Keratinocyte (primary cell): ENCODE data around the gene SETD6. TPM values are rescaled to one million over a fixed set of nuclear protein-coding genes. Genes with fewer than 3 reads are reported as not detected.

ENCODE experiments used
- DNase-seq: peaks from one replicate; pipeline ENCODE4 v3.0.0-alpha.2; 2011; ENCODE audit warnings: low read depth, missing footprints, low spot score
- FAIRE-seq: peaks from 2 replicates; lab custom pipeline; 2011; peaks lifted over from hg19 to GRCh38; lab: Jason Lieb, UNC
- H2AFZ ChIP-seq: 2 replicates; pipeline ENCODE4 v1.6.0; 2012; ENCODE audit warnings: low read length, control low read depth, inconsistent platforms; ENCODE audit not compliant: control insufficient read depth
- H3K27ac ChIP-seq: 2 replicates; pipeline ENCODE4 v1.5.1; 2011; ENCODE audit warnings: low read length; ENCODE audit not compliant: control insufficient read depth, insufficient read depth
- H3K27me3 ChIP-seq: 3 replicates; pipeline ENCODE4 v1.6.0; 2011; ENCODE audit warnings: low read length; ENCODE audit not compliant: control insufficient read depth, insufficient read depth; ENCODE audit errors: extremely low read depth
- H3K36me3 ChIP-seq, 2 experiments: 2 replicates in 1 of 2; 3 replicates in 1 of 2; pipeline ENCODE4 v1.5.1; 2011; ENCODE audit warnings: low read length in 2 of 2, mild to moderate bottlenecking in 1 of 2; ENCODE audit not compliant: control insufficient read depth in 2 of 2, insufficient read depth in 2 of 2; ENCODE audit errors: extremely low read depth in 1 of 2
- H3K4me1 ChIP-seq: 3 replicates; pipeline ENCODE4 v1.5.1; 2011; ENCODE audit warnings: low read length; ENCODE audit not compliant: control insufficient read depth, insufficient read depth; ENCODE audit errors: extremely low read depth
- H3K4me2 ChIP-seq: 3 replicates; pipeline ENCODE4 v1.6.0; 2011; ENCODE audit warnings: low read depth, low read length; ENCODE audit not compliant: control insufficient read depth, insufficient read depth; ENCODE audit errors: extremely low read depth
- H3K4me3 ChIP-seq, 3 experiments: fragments of 200-600 bp in 1 of 3; sonication (generic) in 1 of 3; 2 replicates in 2 of 3; 3 replicates in 1 of 3; pipeline ENCODE4 v1.5.1; 2011 to 2016; ENCODE audit warnings: low read length in 3 of 3, mild to moderate bottlenecking in 3 of 3, control low read depth in 2 of 3, inconsistent platforms in 1 of 3, low read depth in 1 of 3, mixed read lengths in 1 of 3, mixed run types in 1 of 3, moderate library complexity in 1 of 3; ENCODE audit not compliant: control insufficient read depth in 2 of 3, insufficient read depth in 2 of 3; ENCODE audit errors: extremely low read depth in 1 of 3
- H3K79me2 ChIP-seq: 2 replicates; pipeline ENCODE4 v1.6.0; 2012; ENCODE audit warnings: low read length; ENCODE audit not compliant: control insufficient read depth, insufficient read depth
- H3K9ac ChIP-seq: 3 replicates; pipeline ENCODE4 v1.6.0; 2011; ENCODE audit warnings: low read length; ENCODE audit not compliant: control insufficient read depth, insufficient read depth; ENCODE audit errors: extremely low read depth
- H3K9me1 ChIP-seq: 3 replicates; pipeline ENCODE4 v1.6.0; 2011; ENCODE audit warnings: low read length; ENCODE audit not compliant: control insufficient read depth, insufficient read depth; ENCODE audit errors: extremely low read depth
- H3K9me3 ChIP-seq: 2 replicates; pipeline ENCODE4 v1.5.1; 2012; ENCODE audit warnings: low read depth, low read length; ENCODE audit not compliant: control insufficient read depth
- H4K20me1 ChIP-seq: 3 replicates; pipeline ENCODE4 v1.6.0; 2011; ENCODE audit warnings: low read length; ENCODE audit not compliant: control insufficient read depth, insufficient read depth; ENCODE audit errors: extremely low read depth
- EZH2 ChIP-seq: IDR thresholded peaks from one replicate; pipeline ENCODE4 v1.6.1; 2012; ENCODE audit warnings: inconsistent platforms, mild to moderate bottlenecking, low read length, moderate library complexity
- dilution Hi-C: fragments of 300-500 bp; cut with MboI; formaldehyde crosslinking; loops from one replicate; pipeline ENCODE4 v1.7.0; 2020; ENCODE audit warnings: low sequenced_read_pairs; ENCODE audit not compliant: extremely low pct_ligation_motif_present
- polyA plus RNA-seq, 5 experiments: library from polyadenylated mRNA; depleted of rRNA in 3 of 5; stranded (reverse) in 3 of 5; stranded (forward) in 1 of 5; unstranded in 1 of 5; fragments of >200 nt; gene quantifications; 1 replicate in 1 of 5; 2 replicates in 3 of 5; 3 replicates in 1 of 5; pipeline versions ENCODE4 v1.2.1 to v1.2.3, GENCODE V29; 2011 to 2012; ENCODE audit warnings: missing spikeins in 2 of 5, low read depth in 1 of 5, low replicate concordance in 1 of 5
- TF ChIP-seq, protein P1 (sequence below), 3 experiments: IDR thresholded peaks in 1 of 3; conservative IDR thresholded peaks in 1 of 3; optimal IDR thresholded peaks in 1 of 3; 2 replicates in 2 of 3; 3 replicates in 1 of 3; pipeline versions ENCODE3 to v1.5.1; 2011; ENCODE audit warnings: low read length in 3 of 3, mild to moderate bottlenecking in 3 of 3, moderate library complexity in 2 of 3, control low read depth in 1 of 3, inconsistent platforms in 1 of 3; ENCODE audit not compliant: insufficient read depth in 2 of 3; ENCODE audit errors: extremely low read depth in 1 of 3

Gene SETD6
- polyA plus RNA-seq, 1 donor (not counting 4 experiments of a cell fraction or from before 2014, with no cell fraction given), result 13.5 TPM

DNA sequence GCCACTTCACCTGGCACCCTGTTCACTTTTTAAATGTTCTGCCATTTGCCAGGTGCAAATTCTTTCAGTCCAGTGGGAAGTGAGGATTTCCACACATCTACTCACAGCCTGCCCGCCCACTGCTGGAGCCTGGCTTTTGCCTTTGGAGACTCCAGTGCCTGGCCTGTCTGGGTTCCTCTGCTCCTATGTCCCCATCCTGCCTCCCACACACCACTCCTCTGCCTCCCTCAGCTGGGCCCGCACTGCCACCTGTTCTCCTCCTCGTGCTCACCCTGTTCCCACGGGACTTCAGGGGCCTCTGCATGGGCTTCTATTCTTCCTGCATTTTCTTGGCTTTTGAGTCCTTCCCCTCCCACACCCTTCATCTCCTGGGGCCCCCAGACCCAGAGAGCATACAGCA is 23.3 kb upstream of the SETD6 start:
- H2AFZ ChIP-seq, result no peak overlapping the region
- no peaks in the 10 kb centered on the region for H3K36me3 ChIP-seq
- no peak overlapping the region for H3K4me3 ChIP-seq
- no peak overlapping the region for H3K27ac ChIP-seq
- H3K9me1 ChIP-seq, result no peaks in the 10 kb centered on the region
- no peak overlapping the region for H3K4me2 ChIP-seq
- no peaks in the 10 kb centered on the region for H4K20me1 ChIP-seq
- TF ChIP-seq, protein P1, sequence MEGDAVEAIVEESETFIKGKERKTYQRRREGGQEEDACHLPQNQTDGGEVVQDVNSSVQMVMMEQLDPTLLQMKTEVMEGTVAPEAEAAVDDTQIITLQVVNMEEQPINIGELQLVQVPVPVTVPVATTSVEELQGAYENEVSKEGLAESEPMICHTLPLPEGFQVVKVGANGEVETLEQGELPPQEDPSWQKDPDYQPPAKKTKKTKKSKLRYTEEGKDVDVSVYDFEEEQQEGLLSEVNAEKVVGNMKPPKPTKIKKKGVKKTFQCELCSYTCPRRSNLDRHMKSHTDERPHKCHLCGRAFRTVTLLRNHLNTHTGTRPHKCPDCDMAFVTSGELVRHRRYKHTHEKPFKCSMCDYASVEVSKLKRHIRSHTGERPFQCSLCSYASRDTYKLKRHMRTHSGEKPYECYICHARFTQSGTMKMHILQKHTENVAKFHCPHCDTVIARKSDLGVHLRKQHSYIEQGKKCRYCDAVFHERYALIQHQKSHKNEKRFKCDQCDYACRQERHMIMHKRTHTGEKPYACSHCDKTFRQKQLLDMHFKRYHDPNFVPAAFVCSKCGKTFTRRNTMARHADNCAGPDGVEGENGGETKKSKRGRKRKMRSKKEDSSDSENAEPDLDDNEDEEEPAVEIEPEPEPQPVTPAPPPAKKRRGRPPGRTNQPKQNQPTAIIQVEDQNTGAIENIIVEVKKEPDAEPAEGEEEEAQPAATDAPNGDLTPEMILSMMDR (optimal IDR thresholded peaks at IDR 0.05 in 1 of 3, IDR thresholded peaks at IDR 0.05 in 1 of 3, conservative IDR thresholded peaks at IDR 0.05 in 1 of 3; ENCODE audit: extremely low read depth in 1 of 3, insufficient read depth in 2 of 3, low read length in 3 of 3), result no peak
- TF ChIP-seq EZH2, result no peak
- dilution Hi-C loops, result no loop called here
- no peak overlapping the region for H3K9ac ChIP-seq
- no peaks in the 10 kb centered on the region for H3K9me3 ChIP-seq
- DNase-seq (no peak), FAIRE-seq (no peak)
- peaks cover 3% of the 10 kb centered on the region for H3K27me3 ChIP-seq
- no peaks in the 10 kb centered on the region for H3K4me1 ChIP-seq
- H3K79me2 ChIP-seq, result no peaks in the 10 kb centered on the region

DNA sequence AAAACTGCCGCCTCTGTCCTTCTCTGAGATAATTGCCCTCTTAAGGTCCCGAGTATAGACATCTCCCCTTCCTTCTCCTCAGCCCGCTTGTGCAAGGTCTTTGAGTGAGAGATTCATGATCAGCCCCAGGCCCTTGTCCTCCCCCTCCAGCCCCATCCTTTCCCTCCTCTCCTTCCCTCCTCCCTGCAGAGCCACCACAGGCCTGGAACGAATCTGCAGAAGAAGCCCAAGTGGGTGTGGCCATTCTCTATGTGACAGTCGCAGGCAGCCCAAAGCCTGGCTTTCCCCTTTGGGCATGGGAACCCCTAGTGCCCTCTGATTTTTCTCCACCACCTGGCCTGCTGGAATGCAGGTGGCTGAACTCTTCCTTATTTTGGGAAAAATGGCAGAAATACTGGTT is 22.6 kb upstream of the SETD6 start:
- no peaks in the 10 kb centered on the region for H3K9me1 ChIP-seq
- H2AFZ ChIP-seq, result no peak overlapping the region
- DNase-seq (no peak), FAIRE-seq (no peak)
- H3K4me1 ChIP-seq, result no peaks in the 10 kb centered on the region
- no peak overlapping the region for H3K27ac ChIP-seq
- no peak overlapping the region for H3K9ac ChIP-seq
- H3K9me3 ChIP-seq, result no peaks in the 10 kb centered on the region
- H3K27me3 ChIP-seq, result peaks cover 3% of the 10 kb centered on the region
- TF ChIP-seq EZH2, result no peak
- TF ChIP-seq, protein P1 (optimal IDR thresholded peaks at IDR 0.05 in 1 of 3, IDR thresholded peaks at IDR 0.05 in 1 of 3, conservative IDR thresholded peaks at IDR 0.05 in 1 of 3; ENCODE audit: extremely low read depth in 1 of 3, insufficient read depth in 2 of 3, low read length in 3 of 3), result no peak
- H3K4me2 ChIP-seq, result no peak overlapping the region
- no peaks in the 10 kb centered on the region for H3K79me2 ChIP-seq
- H4K20me1 ChIP-seq, result no peaks in the 10 kb centered on the region
- H3K36me3 ChIP-seq, result no peaks in the 10 kb centered on the region
- H3K4me3 ChIP-seq, result no peak overlapping the region
- dilution Hi-C loops, result no loop called here
